Right cardiac atrium (tissue), 5 donors: ENCODE data around the gene MACF1. TPM values are rescaled to one million over a fixed set of nuclear protein-coding genes. Genes with fewer than 3 reads are reported as not detected.
"Not testable (repeated sequence)": the region's sequence is repeated elsewhere in the genome, so short reads cannot be mapped to it uniquely, and the experiment has no call there.

Experiments
- ATAC-seq, 2 donors: fragments of 200-7000 bp; cut with Tn5 transposase; one replicate each; pipeline versions ENCODE4 v1.8.0 to v1.9.1; 2020; ENCODE audit warnings: moderate library complexity in 2 of 2, mild to moderate bottlenecking in 1 of 2
- DNase-seq, 3 donors: peaks; one replicate each; pipeline ENCODE4 v3.0.0-alpha.2; 2020
- H3K27ac ChIP-seq: one replicate; pipeline ENCODE4 v1.5.1; 2013; ENCODE audit warnings: mild to moderate bottlenecking, low read length, control low read depth, moderate library complexity
- H3K27me3 ChIP-seq: one replicate; pipeline ENCODE4 v1.6.1; 2013; ENCODE audit not compliant: control insufficient read depth, insufficient read depth
- H3K4me1 ChIP-seq: one replicate; pipeline ENCODE4 v1.6.1; 2013; ENCODE audit warnings: low read length; ENCODE audit not compliant: control insufficient read depth, insufficient read depth
- H3K4me3 ChIP-seq: one replicate; pipeline ENCODE4 v1.5.1; 2013; ENCODE audit warnings: low read length, control low read depth
- H3K9me3 ChIP-seq: one replicate; pipeline ENCODE4 v1.6.1; 2013; ENCODE audit warnings: low read length; ENCODE audit not compliant: control insufficient read depth
- WGBS: extraction: QIAGEN DNeasy Blood & Tissue Kit; methylation state at CpG from one replicate; pipeline ENCODE4 v1.1.7; 2013; 5-methylcytosine and 5-hydroxymethylcytosine counted together
- intact Hi-C, 4 donors: fragments of 100-400 bp; cut with DNase I; formaldehyde crosslinking; loops; one replicate each; pipeline versions ENCODE4 v1.11.0 to v1.14.0; 2022 to 2023
- polyA plus RNA-seq: library from polyadenylated mRNA; stranded (reverse); fragments of 200-250 nt; gene quantifications from one replicate; pipeline ENCODE4 v1.2.3, GENCODE V29; 2013
- total RNA-seq, 4 donors: library from RNA; stranded (reverse); fragmentation: NEBNext Ultra II Directional; extraction: Animal tissue kit (Norgen Biotek cat#: 25700); gene quantifications; one replicate each; pipeline ENCODE4 v1.2.1, GENCODE V29; 2021
- donor health status: healthy with polysubstance abuse.
- donor health status: DM: no; HTN: yes; CAD: no.
- donor health status: DM: no; HTN: no; CAD: no.
- donor health status: DM: no; HTN: yes; CAD: no; lungs with severe emphysema.
- donor health status: DM: yes; HTN: yes; CAD: no.

The MACF1 gene
- total and polyA plus RNA-seq, 5 donors: 145 to 359 (median 316) TPM

- H3K27ac ChIP-seq, H3K4me1 ChIP-seq, DNase-seq, H3K27me3 ChIP-seq, H3K4me3 ChIP-seq, ATAC-seq, H3K9me3 ChIP-seq, intact Hi-C loops: not testable (repeated sequence)
- WGBS: 96% methylated on average over 16 of the region's 20 CpGs
Observed at GRCh38 chr1:39510570-39511186, 306.2 kb downstream of the MACF1 start.

GRCh38 chr1:39511477-39511876, 307.0 kb downstream of the MACF1 start:
- H3K27ac ChIP-seq, H3K9me3 ChIP-seq, intact Hi-C loops, H3K4me3 ChIP-seq, H3K4me1 ChIP-seq, H3K27me3 ChIP-seq, ATAC-seq, DNase-seq: not testable (repeated sequence)
- 73% methylated on average over 8 of the region's 13 CpGs for WGBS

- H3K4me1 ChIP-seq, ATAC-seq, intact Hi-C loops, H3K27ac ChIP-seq, H3K9me3 ChIP-seq, H3K4me3 ChIP-seq, DNase-seq, H3K27me3 ChIP-seq: not testable (repeated sequence)
- WGBS: 41% methylated on average over 7 of the region's 25 CpGs
Observed at GRCh38 chr1:39512234-39512847, 307.8 kb downstream of the MACF1 start.

- intact Hi-C loops, H3K9me3 ChIP-seq, H3K4me3 ChIP-seq, H3K27me3 ChIP-seq, H3K27ac ChIP-seq, H3K4me1 ChIP-seq: not testable (repeated sequence)
- peak; percentile 81 to 87 for ATAC-seq
- peak; percentile 50 to 77 (median 75) for DNase-seq
- WGBS: 3% methylated on average over 35 of the region's 46 CpGs
Observed at GRCh38 chr1:39514710-39515124, 310.2 kb downstream of the MACF1 start.

- peak overlapping the region; percentile 3 for H3K4me3 ChIP-seq
- H3K9me3 ChIP-seq, intact Hi-C loops, H3K27me3 ChIP-seq, H3K4me1 ChIP-seq, H3K27ac ChIP-seq: not testable (repeated sequence)
- DNase-seq (peak in 1 of 3 donors; percentile 19), ATAC-seq (peak; percentile 22 to 25)
- 9% methylated on average over 22 of the region's 78 CpGs for WGBS
Observed at GRCh38 chr1:39515131-39516086, 310.9 kb downstream of the MACF1 start.

- not testable (repeated sequence) for DNase-seq
- WGBS: 77% methylated on average over 4 of the region's 4 CpGs
Observed at GRCh38 chr1:39516841-39517240, 312.3 kb downstream of the MACF1 start.

GRCh38 chr1:39517936-39518335, 313.4 kb downstream of the MACF1 start:
- H3K4me3 ChIP-seq, intact Hi-C loops, ATAC-seq, H3K27ac ChIP-seq, H3K4me1 ChIP-seq, H3K27me3 ChIP-seq, DNase-seq, H3K9me3 ChIP-seq: not testable (repeated sequence)
- 84% methylated on average over 6 of the region's 7 CpGs for WGBS

More at GRCh38 chr1:39516841-39517240, 312.3 kb downstream of the MACF1 start:
- H3K9me3 ChIP-seq, H3K27ac ChIP-seq, H3K4me3 ChIP-seq, H3K27me3 ChIP-seq, H3K4me1 ChIP-seq, ATAC-seq, intact Hi-C loops: not testable (repeated sequence)

- intact Hi-C loops, H3K9me3 ChIP-seq, H3K27ac ChIP-seq, H3K4me1 ChIP-seq, H3K4me3 ChIP-seq, DNase-seq, H3K27me3 ChIP-seq, ATAC-seq: not testable (repeated sequence)
- WGBS: 61% methylated on average over 2 of the region's 5 CpGs
Observed at GRCh38 chr1:39519376-39519775, 314.9 kb downstream of the MACF1 start.

- intact Hi-C loops, H3K4me1 ChIP-seq, DNase-seq, H3K9me3 ChIP-seq, H3K4me3 ChIP-seq, ATAC-seq, H3K27ac ChIP-seq, H3K27me3 ChIP-seq: not testable (repeated sequence)
- WGBS: 74% methylated on average over 10 of the region's 10 CpGs
Observed at GRCh38 chr1:39522221-39522620, 317.7 kb downstream of the MACF1 start.

GRCh38 chr1:39522661-39523567, 318.4 kb downstream of the MACF1 start:
- DNase-seq: no peak
- Histone ChIP-seq H3K4me1 (no peaks in the 10 kb centered on the region), H3K4me3 (no peak overlapping the region), H3K27me3 (no peaks in the 10 kb centered on the region), H3K27ac (no peak overlapping the region), H3K9me3 (no peaks in the 10 kb centered on the region)
- intact Hi-C loops: no loop called here
- ATAC-seq: no peak
- WGBS: 83% methylated on average over 29 of the region's 29 CpGs
